GM10266 (cell line): ENCODE data around the gene CLDND1.
"Not testable (repeated sequence)": the region's sequence is repeated elsewhere in the genome, so short reads cannot be mapped to it uniquely, and the experiment has no call there.

Experiments used
- DNase-seq: peaks from one replicate; pipeline ENCODE4 v3.0.0; 2012; ENCODE audit errors: extremely low spot score
- TF ChIP-seq, protein P1 (sequence below): IDR thresholded peaks from 2 replicates; pipeline ENCODE4 v1.5.1; 2012; ENCODE audit warnings: mild to moderate bottlenecking, low read depth; ENCODE audit not compliant: control insufficient read depth, insufficient read depth; ENCODE audit errors: missing control alignments

The CLDND1 gene

DNA sequence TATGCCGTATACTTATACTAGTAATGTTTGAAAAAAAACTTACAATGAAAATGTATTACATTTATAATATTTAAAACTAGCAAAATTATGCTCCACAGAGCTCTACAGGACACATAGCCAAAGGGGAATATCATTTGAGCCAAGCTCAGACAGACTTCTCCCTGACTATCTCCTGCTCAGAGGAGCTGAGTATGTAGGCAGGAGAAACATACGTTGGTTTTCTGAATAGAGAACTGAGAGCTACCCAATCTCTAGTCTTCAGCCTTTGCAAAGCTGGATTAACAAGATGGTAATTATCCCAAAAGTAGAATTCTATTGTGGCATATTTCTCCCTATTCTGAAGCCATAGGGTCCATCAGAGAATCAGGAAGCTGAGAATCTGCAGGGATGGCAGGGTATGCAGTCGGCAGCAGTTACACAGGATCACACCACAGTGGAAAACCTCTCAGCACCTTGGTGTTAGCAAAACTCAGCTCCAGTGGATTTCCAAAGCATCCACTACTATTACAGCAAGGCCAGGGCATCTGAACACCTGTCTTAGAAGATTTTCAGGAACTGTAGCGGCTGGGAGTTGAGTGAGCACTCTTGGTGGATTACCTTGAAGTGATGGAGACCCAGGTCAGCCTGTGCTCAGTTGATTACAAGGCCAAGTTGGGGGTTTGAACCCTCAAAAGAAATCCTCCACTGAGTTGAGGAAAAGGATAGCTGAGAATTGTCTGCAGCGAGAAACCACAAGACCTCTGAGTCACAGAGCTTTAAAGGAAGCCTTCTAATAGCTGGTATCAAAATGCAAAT is 39.2 kb upstream of the CLDND1 start:
- TF ChIP-seq, protein P1, sequence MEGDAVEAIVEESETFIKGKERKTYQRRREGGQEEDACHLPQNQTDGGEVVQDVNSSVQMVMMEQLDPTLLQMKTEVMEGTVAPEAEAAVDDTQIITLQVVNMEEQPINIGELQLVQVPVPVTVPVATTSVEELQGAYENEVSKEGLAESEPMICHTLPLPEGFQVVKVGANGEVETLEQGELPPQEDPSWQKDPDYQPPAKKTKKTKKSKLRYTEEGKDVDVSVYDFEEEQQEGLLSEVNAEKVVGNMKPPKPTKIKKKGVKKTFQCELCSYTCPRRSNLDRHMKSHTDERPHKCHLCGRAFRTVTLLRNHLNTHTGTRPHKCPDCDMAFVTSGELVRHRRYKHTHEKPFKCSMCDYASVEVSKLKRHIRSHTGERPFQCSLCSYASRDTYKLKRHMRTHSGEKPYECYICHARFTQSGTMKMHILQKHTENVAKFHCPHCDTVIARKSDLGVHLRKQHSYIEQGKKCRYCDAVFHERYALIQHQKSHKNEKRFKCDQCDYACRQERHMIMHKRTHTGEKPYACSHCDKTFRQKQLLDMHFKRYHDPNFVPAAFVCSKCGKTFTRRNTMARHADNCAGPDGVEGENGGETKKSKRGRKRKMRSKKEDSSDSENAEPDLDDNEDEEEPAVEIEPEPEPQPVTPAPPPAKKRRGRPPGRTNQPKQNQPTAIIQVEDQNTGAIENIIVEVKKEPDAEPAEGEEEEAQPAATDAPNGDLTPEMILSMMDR, result no peak
- DNase-seq, result no peak

DNA sequence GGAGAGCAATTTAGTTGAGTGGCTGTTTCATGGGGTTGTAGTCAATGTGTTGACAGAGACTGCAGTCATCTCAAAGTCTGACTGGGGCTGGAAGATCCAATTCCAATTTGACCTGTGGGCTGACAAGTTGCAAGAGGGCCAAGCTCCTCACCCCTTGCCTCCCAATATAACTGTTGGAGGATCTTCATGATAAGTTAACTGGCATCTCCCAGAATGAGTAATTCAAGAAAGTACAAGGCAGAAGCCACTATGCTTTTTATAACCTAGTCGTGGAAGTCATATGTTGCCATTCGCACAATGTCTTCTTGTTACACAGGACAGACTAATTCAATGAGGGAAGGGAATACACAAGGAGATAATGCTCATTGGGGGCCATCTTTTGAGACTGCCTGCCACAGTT is 38.2 kb upstream of the CLDND1 start:
- TF ChIP-seq, protein P1, result no peak
- no peak for DNase-seq

DNA sequence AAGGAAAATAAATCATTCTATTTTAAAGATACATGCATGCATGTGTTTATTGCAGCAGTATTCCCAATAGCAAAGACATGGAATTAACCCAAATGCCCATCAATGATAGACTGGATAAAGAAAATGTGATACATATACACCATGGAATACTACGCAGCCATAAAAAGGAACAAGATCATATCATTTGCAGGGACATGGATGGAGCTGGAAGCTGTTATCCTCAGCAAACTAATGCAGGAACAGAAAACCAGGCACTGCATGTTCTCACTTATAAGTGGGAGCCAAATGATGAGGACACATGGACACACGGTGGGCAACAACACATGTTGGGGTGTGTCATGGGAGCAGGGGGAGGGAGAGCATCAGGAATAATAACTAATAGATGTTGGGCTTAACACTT is 37.1 kb upstream of the CLDND1 start:
- DNase-seq, result not testable (repeated sequence)

DNA sequence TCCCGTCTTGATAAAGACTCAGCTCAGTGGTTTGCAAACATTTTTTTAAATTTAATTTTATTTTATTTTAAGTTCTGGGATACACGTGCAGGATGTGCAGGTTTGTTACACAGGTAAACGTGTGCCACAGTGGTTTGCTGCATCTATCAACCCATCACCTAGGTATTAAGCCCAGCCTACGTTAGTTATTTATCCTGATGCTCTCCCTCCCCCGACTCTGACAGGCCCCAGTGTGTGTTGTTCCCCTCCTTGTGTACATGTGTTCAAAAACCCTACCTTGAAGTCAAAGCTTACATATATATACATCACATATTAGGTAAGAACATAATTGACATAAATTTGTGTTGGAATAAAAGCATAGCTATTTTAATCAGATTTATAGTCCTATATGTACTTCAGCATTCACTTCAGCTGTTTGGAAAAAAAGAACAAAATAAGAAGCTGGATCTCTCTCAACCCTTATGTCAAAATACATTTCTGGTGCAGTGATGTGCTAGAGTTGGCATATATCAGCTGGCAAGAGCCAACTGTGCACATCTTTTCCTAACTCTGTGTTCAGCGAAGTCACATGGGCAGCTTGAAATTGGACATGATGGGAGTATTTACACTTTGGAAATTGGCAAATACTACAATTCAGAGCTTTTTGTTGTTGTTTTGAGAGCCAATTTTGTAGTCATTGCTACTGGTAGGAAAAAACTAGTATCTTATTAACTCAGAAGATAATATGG is 35.6 kb upstream of the CLDND1 start:
- no peak for DNase-seq
- TF ChIP-seq, protein P1, result no peak

DNA sequence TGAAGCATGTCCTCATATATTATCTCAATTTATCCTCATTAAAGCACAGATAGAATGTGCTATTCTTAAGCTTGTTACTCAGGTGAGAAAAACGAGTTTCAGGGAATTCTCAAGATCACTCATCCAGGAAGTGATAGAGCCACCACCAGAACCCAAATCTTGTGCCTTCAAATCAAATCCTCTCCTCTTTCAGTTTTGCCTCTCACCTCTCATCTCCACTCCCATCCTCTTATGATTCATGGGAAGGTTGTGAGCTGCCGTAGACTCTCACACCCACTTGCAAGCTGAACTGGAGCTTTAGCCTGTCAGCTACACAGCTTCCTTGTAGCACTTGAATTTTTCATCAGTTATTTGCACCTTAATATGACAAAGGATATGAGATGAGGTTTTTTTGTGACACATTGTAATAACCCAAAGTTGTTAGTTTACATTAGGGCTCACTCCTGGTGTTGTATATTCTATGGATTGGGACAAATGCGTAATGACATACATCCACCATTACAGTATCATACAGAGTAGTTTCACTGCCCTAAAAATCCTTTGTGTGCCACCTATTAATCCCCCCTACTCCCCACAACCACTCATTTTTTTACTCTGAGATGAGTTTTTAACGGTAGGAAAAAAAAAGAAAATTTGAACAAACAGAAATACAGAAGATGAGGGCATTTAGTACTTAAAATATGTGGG is 34.8 kb upstream of the CLDND1 start:
- TF ChIP-seq, protein P1, result no peak
- DNase-seq, result no peak

DNA sequence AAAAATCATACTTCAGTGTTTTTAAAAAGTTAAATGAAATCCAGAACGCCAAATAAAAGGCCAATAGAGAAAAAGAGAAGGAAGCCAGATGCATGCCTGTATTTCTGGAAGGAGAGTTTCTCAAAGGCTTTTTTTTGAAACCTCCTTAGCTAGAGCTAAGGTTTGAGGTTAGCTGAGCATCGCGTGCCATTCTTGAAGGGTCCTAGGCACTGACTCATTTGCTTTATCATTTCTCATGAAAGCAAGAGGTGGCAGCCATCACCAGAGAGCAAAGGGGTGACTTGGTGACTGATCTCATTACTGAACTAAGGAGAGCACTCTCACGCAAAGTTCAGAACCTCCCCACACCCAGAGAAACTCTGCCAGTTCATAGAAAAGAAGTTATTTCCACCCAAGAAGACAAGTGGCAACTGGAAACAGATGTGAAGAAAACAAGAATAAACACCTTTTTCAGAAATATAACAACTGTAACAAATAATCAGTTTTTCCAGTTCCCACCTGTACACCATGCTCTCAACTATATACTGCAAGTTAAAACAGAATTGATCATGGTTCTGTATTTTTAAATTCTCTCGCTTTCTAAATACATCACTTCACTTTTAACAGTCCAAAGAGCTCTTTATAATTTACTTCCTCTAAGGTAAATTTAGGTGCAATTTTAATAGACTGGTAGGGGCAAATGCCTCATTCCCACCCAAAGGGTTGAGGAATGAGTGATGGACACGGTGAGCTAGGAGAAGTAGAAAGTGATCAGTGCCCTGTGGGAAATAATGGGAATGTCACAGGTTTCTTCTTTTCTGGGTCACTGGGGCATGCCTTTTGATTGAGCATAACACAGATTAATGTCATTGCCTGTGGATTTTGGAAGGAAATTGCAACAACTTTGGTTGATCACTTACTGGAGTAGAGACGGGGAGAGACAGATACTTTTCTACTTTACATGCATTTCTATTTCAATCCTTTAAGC is 33.7 kb upstream of the CLDND1 start:
- TF ChIP-seq, protein P1, result no peak
- no peak for DNase-seq

DNA sequence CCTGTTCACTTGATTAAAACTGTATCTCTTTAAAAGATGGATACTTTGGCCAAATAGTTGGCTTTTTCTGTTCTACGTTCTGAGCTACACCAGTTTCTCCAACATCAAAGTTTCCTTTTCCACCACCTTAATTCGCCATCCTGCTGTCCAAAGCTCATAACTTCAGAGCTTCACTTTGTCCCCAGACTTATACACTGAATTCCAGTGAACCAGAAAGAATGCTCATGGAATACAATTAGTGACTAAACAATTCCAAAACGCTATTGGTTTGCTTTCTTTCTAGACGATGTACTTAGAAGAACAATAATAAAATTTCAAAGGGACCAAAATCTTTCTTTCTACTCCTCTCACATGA is 32.3 kb upstream of the CLDND1 start:
- TF ChIP-seq, protein P1, result no peak
- no peak for DNase-seq
